PFSK-1 (cell line): Measurements from ENCODE around the gene LGI2.

Source experiments
- FOXP2 ChIP-seq: optimal IDR thresholded peaks from 2 replicates; pipeline ENCODE3; 2011; ENCODE audit warnings: borderline replicate concordance, control low read depth, inconsistent platforms; ENCODE audit not compliant: insufficient read depth; ENCODE audit errors: extremely low read length, extremely low read depth
- POLR2AphosphoS5 ChIP-seq: IDR thresholded peaks from 2 replicates; pipeline ENCODE4 v1.6.1; 2012; ENCODE audit warnings: low read depth, mild to moderate bottlenecking, control low read depth, low read length, moderate library complexity
- REST ChIP-seq, 2 experiments: IDR thresholded peaks; 2 replicates each; pipeline versions ENCODE4 v1.6.1 to v1.8.0; 2011 to 2012; ENCODE audit warnings: low read depth in 2 of 2, low read length in 2 of 2, control low read depth in 1 of 2, inconsistent platforms in 1 of 2, mild to moderate bottlenecking in 1 of 2, moderate library complexity in 1 of 2; ENCODE audit not compliant: insufficient read depth in 1 of 2
- SIN3A ChIP-seq: IDR thresholded peaks from 2 replicates; pipeline ENCODE4 v1.6.1; 2012; ENCODE audit warnings: mild to moderate bottlenecking, low read length, moderate library complexity, borderline replicate concordance; ENCODE audit not compliant: insufficient read depth
- TAF1 ChIP-seq: IDR thresholded peaks from 2 replicates; pipeline ENCODE4 v1.6.1; 2012; ENCODE audit warnings: low read length, control low read depth, borderline replicate concordance; ENCODE audit not compliant: insufficient read depth

LGI2 gene

DNA sequence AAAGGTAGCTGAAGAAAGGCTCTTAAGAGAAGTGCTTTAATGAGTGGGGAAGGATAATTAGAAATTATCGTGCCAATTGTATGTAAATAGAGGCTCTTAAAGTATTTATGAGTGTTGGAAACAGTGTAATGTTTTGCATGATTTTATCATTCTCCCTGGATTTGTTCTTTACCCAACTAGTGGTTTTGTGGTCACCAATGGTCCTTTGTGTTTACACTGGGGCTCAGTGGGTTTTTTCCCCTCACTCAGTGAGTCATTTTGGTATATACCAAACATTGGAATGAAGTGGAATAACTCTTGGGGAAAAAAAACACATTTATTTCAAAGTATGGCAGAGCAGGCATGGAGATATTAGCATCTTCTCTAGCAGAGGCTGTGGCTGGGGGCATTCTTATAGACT lies 20.8 kb upstream of the LGI2 start:
- TF ChIP-seq REST (IDR thresholded peaks at IDR 0.05; ENCODE audit: insufficient read depth in 1 of 2, low read depth in 2 of 2, low read length in 2 of 2): no peak
- TF ChIP-seq POLR2AphosphoS5: no peak

GRCh38 chr4:25050370-25051078 lies 19.8 kb upstream of the LGI2 start:
- TF ChIP-seq FOXP2: no peak
- no peak for TF ChIP-seq SIN3A
- TF ChIP-seq REST (IDR thresholded peaks at IDR 0.05; ENCODE audit: insufficient read depth in 1 of 2, low read depth in 2 of 2, low read length in 2 of 2): no peak
- no peak for TF ChIP-seq TAF1
- no peak for TF ChIP-seq POLR2AphosphoS5

- no peak for TF ChIP-seq REST (IDR thresholded peaks at IDR 0.05; ENCODE audit: insufficient read depth in 1 of 2, low read depth in 2 of 2, low read length in 2 of 2)
- TF ChIP-seq SIN3A: no peak
- no peak for TF ChIP-seq FOXP2
- no peak for TF ChIP-seq POLR2AphosphoS5
- no peak for TF ChIP-seq TAF1
Observed at GRCh38 chr4:25043548-25043947, 12.8 kb upstream of the LGI2 start.

- no peak for TF ChIP-seq TAF1
- TF ChIP-seq POLR2AphosphoS5: no peak
- no peak for TF ChIP-seq SIN3A
- TF ChIP-seq REST (IDR thresholded peaks at IDR 0.05; ENCODE audit: insufficient read depth in 1 of 2, low read depth in 2 of 2, low read length in 2 of 2): no peak
- no peak for TF ChIP-seq FOXP2
Observed at GRCh38 chr4:25033526-25033925, 2.8 kb upstream of the LGI2 start.

GRCh38 chr4:25032126-25032525 lies 1.4 kb upstream of the LGI2 start:
- TF ChIP-seq SIN3A: no peak
